ENCODE results near the gene CLCN2. TPM values are rescaled to one million over a fixed set of nuclear protein-coding genes. Genes with fewer than 3 reads are reported as not detected.

Gene CLCN2
- total RNA-seq, 6 experiments from 2014 or later, result 1.8 to 2.9 (median 2.5) TPM

DNA sequence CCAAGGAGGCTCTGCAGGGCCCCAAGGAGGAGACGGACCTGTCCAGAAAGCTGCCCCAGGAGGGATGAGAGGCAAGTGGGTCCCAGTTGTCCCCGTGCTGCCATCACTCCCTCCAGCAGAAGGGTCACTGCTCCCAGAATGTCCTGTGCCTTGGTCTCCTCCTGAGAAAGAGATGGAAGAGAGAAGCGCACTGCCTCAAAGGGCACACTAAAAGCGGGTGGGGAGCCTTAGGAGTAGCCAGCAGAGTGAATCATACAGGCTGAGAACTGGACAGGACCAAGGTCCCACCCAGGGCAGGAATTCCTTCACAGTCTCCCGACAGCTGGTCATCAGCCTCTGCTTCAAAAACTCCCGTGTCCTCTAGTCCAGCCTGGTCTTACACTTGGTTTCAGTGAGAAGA, 12.0 kb upstream of the CLCN2 start:
- Histone ChIP-seq H3K4me1 (peaks cover 0 to 25% (median 7%) of the 10 kb centered on the region in 4 donors), H3K36me3 (peaks cover 0 to 30% (median 12%) of the 10 kb centered on the region in 4 donors), H3K9me3 (no peaks in the 10 kb centered on the region), H3K4me3 (no peak overlapping the region), H3K27ac (no peak overlapping the region), H3K27me3 (no peaks in the 10 kb centered on the region)
- DNase-seq, result no peak
- TF ChIP-seq POLR2A (IDR thresholded peaks at IDR 0.05), result no peak
- TF ChIP-seq, protein P1, sequence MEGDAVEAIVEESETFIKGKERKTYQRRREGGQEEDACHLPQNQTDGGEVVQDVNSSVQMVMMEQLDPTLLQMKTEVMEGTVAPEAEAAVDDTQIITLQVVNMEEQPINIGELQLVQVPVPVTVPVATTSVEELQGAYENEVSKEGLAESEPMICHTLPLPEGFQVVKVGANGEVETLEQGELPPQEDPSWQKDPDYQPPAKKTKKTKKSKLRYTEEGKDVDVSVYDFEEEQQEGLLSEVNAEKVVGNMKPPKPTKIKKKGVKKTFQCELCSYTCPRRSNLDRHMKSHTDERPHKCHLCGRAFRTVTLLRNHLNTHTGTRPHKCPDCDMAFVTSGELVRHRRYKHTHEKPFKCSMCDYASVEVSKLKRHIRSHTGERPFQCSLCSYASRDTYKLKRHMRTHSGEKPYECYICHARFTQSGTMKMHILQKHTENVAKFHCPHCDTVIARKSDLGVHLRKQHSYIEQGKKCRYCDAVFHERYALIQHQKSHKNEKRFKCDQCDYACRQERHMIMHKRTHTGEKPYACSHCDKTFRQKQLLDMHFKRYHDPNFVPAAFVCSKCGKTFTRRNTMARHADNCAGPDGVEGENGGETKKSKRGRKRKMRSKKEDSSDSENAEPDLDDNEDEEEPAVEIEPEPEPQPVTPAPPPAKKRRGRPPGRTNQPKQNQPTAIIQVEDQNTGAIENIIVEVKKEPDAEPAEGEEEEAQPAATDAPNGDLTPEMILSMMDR (IDR thresholded peaks at IDR 0.05), result no peak
- intact Hi-C loops (cut with DNase I), result loop anchor here (10.0 kb wide), 2 partner anchors 91 to 141 kb away; no protein-coding TSS in a partner anchor
- no peak for ATAC-seq
- 82% methylated on average over 4 of the region's 6 CpGs for WGBS (ENCODE audit: insufficient coverage, low coverage, low lambda C conversion rate, missing lambda C conversion rate)

GRCh38 chr3:184372911-184373310, 11.5 kb upstream of the CLCN2 start:
- intact Hi-C loops (cut with DNase I), result loop anchor here (10.0 kb wide), 2 partner anchors 92 to 142 kb away; no protein-coding TSS in a partner anchor
- no peaks in the 10 kb centered on the region for H3K27me3 ChIP-seq
- ATAC-seq (no peak), DNase-seq (no peak)
- no peaks in the 10 kb centered on the region for H3K9me3 ChIP-seq
- WGBS (ENCODE audit: insufficient coverage, low coverage, low lambda C conversion rate, missing lambda C conversion rate), result 92% methylated on average over 2 of the region's 5 CpGs
- H3K4me1 ChIP-seq, result peaks cover 0 to 29% (median 9%) of the 10 kb centered on the region in 4 donors
- no peak overlapping the region for H3K27ac ChIP-seq
- no peak overlapping the region for H3K4me3 ChIP-seq
- no peak for TF ChIP-seq POLR2A (IDR thresholded peaks at IDR 0.05)
- TF ChIP-seq, protein P1 (IDR thresholded peaks at IDR 0.05), result no peak
- peaks cover 0 to 31% (median 12%) of the 10 kb centered on the region in 4 donors for H3K36me3 ChIP-seq

GRCh38 chr3:184372296-184372821, 11.0 kb upstream of the CLCN2 start:
- Histone ChIP-seq H3K4me3 (no peak overlapping the region), H3K27ac (no peak overlapping the region), H3K9me3 (no peaks in the 10 kb centered on the region), H3K36me3 (peaks cover 0 to 34% (median 15%) of the 10 kb centered on the region in 4 donors), H3K4me1 (peaks cover 0 to 29% (median 9%) of the 10 kb centered on the region in 4 donors), H3K27me3 (no peaks in the 10 kb centered on the region)
- no peak for ATAC-seq
- TF ChIP-seq, protein P1 (IDR thresholded peaks at IDR 0.05), result no peak
- no peak for TF ChIP-seq POLR2A (IDR thresholded peaks at IDR 0.05)
- DNase-seq, result no peak
- 65% methylated on average over 5 of the region's 8 CpGs for WGBS (ENCODE audit: insufficient coverage, low coverage, low lambda C conversion rate, missing lambda C conversion rate)
- intact Hi-C loops (cut with DNase I), result loop anchor here (10.0 kb wide), 2 partner anchors 92 to 142 kb away; no protein-coding TSS in a partner anchor

DNA sequence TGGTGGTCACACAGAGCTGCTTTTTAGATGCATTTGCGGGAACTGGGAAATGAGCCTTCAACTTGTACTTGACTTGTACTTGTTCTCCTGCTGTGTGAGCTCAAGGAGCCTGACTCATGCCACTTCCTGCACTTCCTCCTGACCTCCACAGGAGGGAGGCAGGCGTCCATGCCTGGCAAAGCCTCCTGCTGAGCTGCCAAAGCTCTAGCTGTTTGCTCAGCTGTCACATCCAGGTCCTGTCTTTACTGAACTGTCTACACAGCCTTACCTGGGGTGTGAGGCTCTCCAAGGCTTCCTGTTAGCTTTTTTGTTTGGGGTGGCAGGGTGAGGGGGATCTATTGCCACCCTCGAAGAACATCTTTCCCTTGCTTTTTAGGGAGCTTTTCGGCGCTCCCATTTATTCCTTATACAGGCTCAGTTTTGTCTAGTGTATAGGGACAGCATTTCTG, 10.2 kb upstream of the CLCN2 start:
- ATAC-seq, result peak; percentile 94 to 98 (median 96)
- H3K4me1 ChIP-seq, result peaks cover 0 to 22% (median 9%) of the 10 kb centered on the region in 4 donors
- peaks cover 0 to 37% (median 15%) of the 10 kb centered on the region in 4 donors for H3K36me3 ChIP-seq
- WGBS (ENCODE audit: insufficient coverage, low coverage, low lambda C conversion rate, missing lambda C conversion rate), result 35% methylated on average over 5 of the region's 5 CpGs
- no peak overlapping the region for H3K4me3 ChIP-seq
- no peaks in the 10 kb centered on the region for H3K9me3 ChIP-seq
- peak; percentile 82 to 85 (median 85) for DNase-seq
- intact Hi-C loops (cut with DNase I), result loop anchor here (10.0 kb wide), 2 partner anchors 93 to 143 kb away; no protein-coding TSS in a partner anchor
- TF ChIP-seq, protein P1 (IDR thresholded peaks at IDR 0.05), result peak; percentile 92 to 97 (median 96)
- TF ChIP-seq POLR2A (IDR thresholded peaks at IDR 0.05), result no peak
- no peak overlapping the region for H3K27ac ChIP-seq
- no peaks in the 10 kb centered on the region for H3K27me3 ChIP-seq
